Suprapubic skin (tissue), 4 donors: ENCODE data around the gene SHKBP1. TPM values are rescaled to one million over a fixed set of nuclear protein-coding genes. Genes with fewer than 3 reads are reported as not detected.

Experiments used
- DNase-seq, 2 donors: peaks; one replicate each; pipeline ENCODE4 v3.0.0-alpha.2; 2019; ENCODE audit warnings: low spot score in 2 of 2
- H3K27ac ChIP-seq: fragments of 200-600 bp; sonication (generic); one replicate; pipeline ENCODE4 v1.5.1; 2019
- H3K27me3 ChIP-seq: fragments of 200-600 bp; sonication (generic); one replicate; pipeline ENCODE4 v1.5.1; 2019
- H3K36me3 ChIP-seq: fragments of 200-600 bp; sonication (generic); one replicate; pipeline ENCODE4 v1.5.1; 2019
- H3K4me1 ChIP-seq: fragments of 200-600 bp; sonication (generic); one replicate; pipeline ENCODE4 v1.5.1; 2019
- H3K4me3 ChIP-seq: fragments of 200-600 bp; sonication (generic); one replicate; pipeline ENCODE4 v1.5.1; 2019; ENCODE audit warnings: mild to moderate bottlenecking
- H3K9me3 ChIP-seq: fragments of 200-600 bp; sonication (generic); one replicate; pipeline ENCODE4 v1.5.1; 2019
- EP300 ChIP-seq: sonication (generic); formaldehyde crosslinking; IDR thresholded peaks from one replicate; pipeline ENCODE4 v1.6.1; 2017; ENCODE audit warnings: antibody characterized with exemption
- POLR2A ChIP-seq, 2 donors: fragments of 450-650 bp; IDR thresholded peaks; one replicate each; pipeline ENCODE4 v1.6.1; 2017; ENCODE audit warnings: antibody characterized with exemption in 2 of 2, mild to moderate bottlenecking in 2 of 2, moderate library complexity in 2 of 2
- POLR2AphosphoS5 ChIP-seq, 3 donors: sonication (generic); formaldehyde crosslinking; IDR thresholded peaks; one replicate each; pipeline ENCODE4 v1.6.1; 2017; ENCODE audit warnings: antibody characterized with exemption in 3 of 3
- WGBS: methylation state at CpG from one replicate; pipeline ENCODE4 v1.1.5; 2018; 5-methylcytosine and 5-hydroxymethylcytosine counted together
- total RNA-seq, 4 donors: library from RNA; depleted of rRNA; stranded (reverse); fragments of >200 nt; gene quantifications; one replicate each; pipeline ENCODE4 v1.1.0, GENCODE V29; 2016
- TF ChIP-seq, protein P1 (sequence below), 2 donors: fragments of 200-600 bp in 1 of 2; fragments of 450-650 bp in 1 of 2; sonication (generic) in 1 of 2; IDR thresholded peaks; one replicate each; pipeline ENCODE4 v1.5.1; 2016 to 2019; ENCODE audit warnings: antibody characterized with exemption in 2 of 2, mild to moderate bottlenecking in 1 of 2, moderate library complexity in 1 of 2

SHKBP1 gene
- total RNA-seq, 4 donors from 2014 or later: 42.2 to 58.3 (median 51.1) TPM

DNA sequence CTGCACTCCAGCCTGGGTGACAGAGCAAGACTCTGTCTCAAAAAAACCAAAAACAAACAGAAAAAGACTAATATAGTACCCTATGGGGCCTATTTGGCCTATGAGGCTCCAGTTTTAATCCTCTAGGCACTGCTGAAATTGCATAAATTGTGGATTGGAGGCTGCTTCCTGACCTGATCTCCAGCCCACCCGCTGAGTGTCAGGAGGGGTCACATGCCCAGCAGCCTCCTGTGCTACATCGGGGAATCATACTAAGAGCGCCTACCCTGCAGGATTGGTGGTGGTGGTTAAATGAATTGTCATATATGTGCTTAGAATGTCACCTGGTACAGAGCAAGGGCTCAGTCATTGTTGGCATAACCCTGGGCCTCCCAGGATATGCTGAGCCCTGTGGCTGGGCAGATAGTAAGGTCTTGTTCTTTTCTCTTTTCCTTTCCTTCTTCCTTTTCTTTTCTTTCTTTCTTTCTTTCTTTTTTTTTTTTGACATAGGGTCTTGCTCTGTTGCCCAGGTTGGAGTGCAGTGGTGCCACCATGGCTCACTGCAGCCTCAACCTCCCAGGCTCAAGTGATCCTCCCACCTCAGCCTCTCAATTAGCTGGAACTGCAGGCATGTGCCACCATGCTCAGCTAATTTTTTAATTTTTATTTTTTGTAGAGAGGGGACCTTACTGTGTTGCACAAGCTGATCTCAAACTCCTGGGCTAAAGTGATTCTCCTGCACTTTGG lies 55.8 kb downstream of the SHKBP1 start:
- peaks cover 8% of the 10 kb centered on the region for H3K4me1 ChIP-seq
- 81% methylated on average over 3 of the region's 3 CpGs for WGBS
- peaks cover 22% of the 10 kb centered on the region for H3K36me3 ChIP-seq
- no peak for DNase-seq
- no peaks in the 10 kb centered on the region for H3K9me3 ChIP-seq
- no peak overlapping the region for H3K27ac ChIP-seq
- TF ChIP-seq, protein P1, sequence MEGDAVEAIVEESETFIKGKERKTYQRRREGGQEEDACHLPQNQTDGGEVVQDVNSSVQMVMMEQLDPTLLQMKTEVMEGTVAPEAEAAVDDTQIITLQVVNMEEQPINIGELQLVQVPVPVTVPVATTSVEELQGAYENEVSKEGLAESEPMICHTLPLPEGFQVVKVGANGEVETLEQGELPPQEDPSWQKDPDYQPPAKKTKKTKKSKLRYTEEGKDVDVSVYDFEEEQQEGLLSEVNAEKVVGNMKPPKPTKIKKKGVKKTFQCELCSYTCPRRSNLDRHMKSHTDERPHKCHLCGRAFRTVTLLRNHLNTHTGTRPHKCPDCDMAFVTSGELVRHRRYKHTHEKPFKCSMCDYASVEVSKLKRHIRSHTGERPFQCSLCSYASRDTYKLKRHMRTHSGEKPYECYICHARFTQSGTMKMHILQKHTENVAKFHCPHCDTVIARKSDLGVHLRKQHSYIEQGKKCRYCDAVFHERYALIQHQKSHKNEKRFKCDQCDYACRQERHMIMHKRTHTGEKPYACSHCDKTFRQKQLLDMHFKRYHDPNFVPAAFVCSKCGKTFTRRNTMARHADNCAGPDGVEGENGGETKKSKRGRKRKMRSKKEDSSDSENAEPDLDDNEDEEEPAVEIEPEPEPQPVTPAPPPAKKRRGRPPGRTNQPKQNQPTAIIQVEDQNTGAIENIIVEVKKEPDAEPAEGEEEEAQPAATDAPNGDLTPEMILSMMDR (IDR thresholded peaks at IDR 0.05): no peak
- TF ChIP-seq POLR2AphosphoS5 (IDR thresholded peaks at IDR 0.05) (no peak), POLR2A (IDR thresholded peaks at IDR 0.05) (no peak), EP300 (no peak)
- no peak overlapping the region for H3K4me3 ChIP-seq
- H3K27me3 ChIP-seq: no peaks in the 10 kb centered on the region

- Histone ChIP-seq H3K4me3 (no peak overlapping the region), H3K9me3 (no peaks in the 10 kb centered on the region), H3K36me3 (peaks cover 15% of the 10 kb centered on the region), H3K27ac (no peak overlapping the region), H3K27me3 (no peaks in the 10 kb centered on the region), H3K4me1 (peaks cover 8% of the 10 kb centered on the region)
- TF ChIP-seq, protein P1 (IDR thresholded peaks at IDR 0.05): no peak
- TF ChIP-seq EP300: no peak
- no peak for TF ChIP-seq POLR2A (IDR thresholded peaks at IDR 0.05)
- TF ChIP-seq POLR2AphosphoS5 (IDR thresholded peaks at IDR 0.05): no peak
- no peak for DNase-seq
- WGBS: 84% methylated on average over 5 of the region's 5 CpGs
Observed at GRCh38 chr19:40633207-40633606, 56.5 kb downstream of the SHKBP1 start.

DNA sequence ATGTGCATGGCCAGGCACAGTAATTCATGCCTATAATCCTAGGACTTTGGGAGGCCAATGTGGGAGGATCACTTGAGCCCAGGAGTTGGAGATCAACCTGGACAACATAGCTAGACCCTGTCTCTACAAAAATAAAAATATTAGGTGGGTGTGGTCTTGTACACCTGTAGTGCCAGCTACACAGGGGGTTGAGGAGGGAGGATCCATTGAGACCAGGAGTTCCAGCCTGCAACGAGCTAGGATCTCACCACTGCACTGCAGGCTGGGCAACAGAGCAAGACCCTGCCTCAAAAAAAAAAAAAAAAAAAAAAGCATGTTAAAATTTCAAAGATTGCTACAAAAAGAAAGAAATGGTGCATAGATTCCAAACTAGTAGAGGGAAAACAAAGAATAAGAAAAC lies 61.7 kb downstream of the SHKBP1 start:
- no peak for DNase-seq
- H3K36me3 ChIP-seq: no peaks in the 10 kb centered on the region
- 73% methylated on average over 1 of the region's 1 CpG for WGBS
- TF ChIP-seq POLR2A (IDR thresholded peaks at IDR 0.05): no peak
- TF ChIP-seq, protein P1 (IDR thresholded peaks at IDR 0.05): no peak
- no peak for TF ChIP-seq POLR2AphosphoS5 (IDR thresholded peaks at IDR 0.05)
- H3K9me3 ChIP-seq: no peaks in the 10 kb centered on the region
- no peak overlapping the region for H3K4me3 ChIP-seq
- H3K27ac ChIP-seq: no peak overlapping the region
- no peaks in the 10 kb centered on the region for H3K27me3 ChIP-seq
- peaks cover 11% of the 10 kb centered on the region for H3K4me1 ChIP-seq

DNA sequence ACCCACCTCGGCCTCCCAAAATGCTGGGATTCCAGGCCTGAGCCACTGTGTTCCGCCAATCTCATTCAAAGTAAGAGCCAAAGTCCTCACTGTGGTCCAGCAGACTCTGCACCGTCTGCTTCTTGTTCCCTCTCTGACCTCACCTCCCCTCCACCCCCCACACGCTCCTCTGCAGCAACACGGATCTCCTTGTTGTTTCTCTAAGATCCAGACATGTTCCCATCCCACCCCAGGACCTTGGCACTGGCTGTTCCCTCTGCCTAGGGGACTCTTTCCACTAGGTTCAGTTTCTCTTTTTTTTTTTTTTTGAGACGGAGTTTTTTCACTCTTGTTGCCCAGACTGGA lies 62.9 kb downstream of the SHKBP1 start:
- no peaks in the 10 kb centered on the region for H3K27me3 ChIP-seq
- 74% methylated on average over 6 of the region's 6 CpGs for WGBS
- no peak overlapping the region for H3K4me3 ChIP-seq
- TF ChIP-seq POLR2A (IDR thresholded peaks at IDR 0.05): no peak
- no peak for TF ChIP-seq POLR2AphosphoS5 (IDR thresholded peaks at IDR 0.05)
- TF ChIP-seq, protein P1 (IDR thresholded peaks at IDR 0.05): no peak
- no peak for TF ChIP-seq EP300
- H3K9me3 ChIP-seq: no peaks in the 10 kb centered on the region
- no peaks in the 10 kb centered on the region for H3K36me3 ChIP-seq
- no peak overlapping the region for H3K27ac ChIP-seq
- H3K4me1 ChIP-seq: peaks cover 3% of the 10 kb centered on the region
- no peak for DNase-seq

- H3K9me3 ChIP-seq: no peaks in the 10 kb centered on the region
- WGBS: 51% methylated on average over 5 of the region's 5 CpGs
- H3K36me3 ChIP-seq: no peaks in the 10 kb centered on the region
- TF ChIP-seq POLR2A (IDR thresholded peaks at IDR 0.05): no peak
- TF ChIP-seq EP300: no peak
- no peak for TF ChIP-seq POLR2AphosphoS5 (IDR thresholded peaks at IDR 0.05)
- TF ChIP-seq, protein P1 (IDR thresholded peaks at IDR 0.05): no peak
- H3K4me3 ChIP-seq: no peak overlapping the region
- no peaks in the 10 kb centered on the region for H3K27me3 ChIP-seq
- no peak for DNase-seq
- peaks cover 6% of the 10 kb centered on the region for H3K4me1 ChIP-seq
- no peak overlapping the region for H3K27ac ChIP-seq
Observed at GRCh38 chr19:40640744-40641143, 64.1 kb downstream of the SHKBP1 start.

Other genes with a start within 250 kb of the SHKBP1 start
- gene C19orf47, start 228.5 kb upstream of the SHKBP1 start, total RNA-seq: 10 to 100 TPM; 14.8 to 34.9 (median 16.3) TPM
- 100 to 1,000 TPM; 173 to 231 (median 202) TPM for gene PLD3, start 228.2 kb upstream of the SHKBP1 start, total RNA-seq
- under 1 TPM in 3 of 4 donors, not detected in 1; 0.21 to 0.47 (median 0.42) TPM for gene HIPK4, start 186.7 kb upstream of the SHKBP1 start, total RNA-seq
- 1 to 10 TPM; 4.1 to 7.3 (median 4.8) TPM for gene PRX, start 163.5 kb upstream of the SHKBP1 start, total RNA-seq
- gene SERTAD1, start 150.9 kb upstream of the SHKBP1 start, total RNA-seq: 10 to 100 TPM in 3 of 4 donors, 1 to 10 TPM in 1; 8.5 to 33.9 (median 20.6) TPM
- gene SERTAD3, start 132.5 kb upstream of the SHKBP1 start, total RNA-seq: 10 to 100 TPM; 16.4 to 29.8 (median 19.1) TPM
- gene BLVRB, start 111.1 kb upstream of the SHKBP1 start, total RNA-seq: 100 to 1,000 TPM; 117 to 172 (median 142) TPM
- gene SPTBN4, start 109.9 kb upstream of the SHKBP1 start, total RNA-seq: 1 to 10 TPM in 1 of 4 donors, under 1 TPM in 3; 0.30 to 1.2 (median 0.71) TPM
- 100 to 1,000 TPM; 108 to 236 (median 121) TPM for gene LTBP4, start 24.5 kb downstream of the SHKBP1 start, total RNA-seq
- gene NUMBL, start 113.8 kb downstream of the SHKBP1 start, total RNA-seq: 10 to 100 TPM; 20.5 to 38.2 (median 29.3) TPM
- 10 to 100 TPM; 31.2 to 53.8 (median 39.3) TPM for gene COQ8B, start 140.0 kb downstream of the SHKBP1 start, total RNA-seq
- gene ITPKC, start 140.2 kb downstream of the SHKBP1 start, total RNA-seq: 10 to 100 TPM; 52.9 to 93.8 (median 70.9) TPM
- 1 to 10 TPM; 3.8 to 9.9 (median 5.4) TPM for gene ACTMAP, start 173.6 kb downstream of the SHKBP1 start, total RNA-seq
- 10 to 100 TPM; 49.6 to 52.2 (median 51.0) TPM for gene SNRPA, start 174.3 kb downstream of the SHKBP1 start, total RNA-seq
- gene MIA, start 198.6 kb downstream of the SHKBP1 start, total RNA-seq: 10 to 100 TPM in 2 of 4 donors, 1 to 10 TPM in 2; 4.8 to 15.1 (median 9.9) TPM
- 10 to 100 TPM; 12.4 to 20.7 (median 17.0) TPM for gene RAB4B, start 201.4 kb downstream of the SHKBP1 start, total RNA-seq
- 10 to 100 TPM; 31.5 to 51.2 (median 37.6) TPM for gene EGLN2, start 222.3 kb downstream of the SHKBP1 start, total RNA-seq